NB4 (cell line): ENCODE measurements around the gene NR3C1.
"Not testable (repeated sequence)": the region's sequence is repeated elsewhere in the genome, so short reads cannot be mapped to it uniquely, and the experiment has no call there.

Experiments used
- DNase-seq: peaks from one replicate; pipeline ENCODE4 v3.0.0; 2010; ENCODE audit warnings: low read depth
- H3K4me3 ChIP-seq: one replicate; pipeline ENCODE4 v1.5.1; 2011; ENCODE audit warnings: mild to moderate bottlenecking, low read depth, low read length, moderate library complexity
- MYC ChIP-seq: IDR thresholded peaks from 2 replicates; pipeline ENCODE4 v1.6.1; 2011; ENCODE audit warnings: low read depth, low read length
- POLR2A ChIP-seq: IDR thresholded peaks from 2 replicates; pipeline ENCODE4 v1.6.1; 2011; ENCODE audit warnings: mild to moderate bottlenecking; ENCODE audit not compliant: insufficient read length; ENCODE audit errors: extremely low read depth
- TF ChIP-seq, protein P1 (sequence below): IDR thresholded peaks from one replicate; pipeline ENCODE4 v1.5.1; 2012; ENCODE audit warnings: low read depth, low read length
- TF ChIP-seq, protein P2 (sequence below): IDR thresholded peaks from 2 replicates; pipeline ENCODE4 v1.6.1; 2011; ENCODE audit warnings: low read depth, low read length

Gene NR3C1

DNA sequence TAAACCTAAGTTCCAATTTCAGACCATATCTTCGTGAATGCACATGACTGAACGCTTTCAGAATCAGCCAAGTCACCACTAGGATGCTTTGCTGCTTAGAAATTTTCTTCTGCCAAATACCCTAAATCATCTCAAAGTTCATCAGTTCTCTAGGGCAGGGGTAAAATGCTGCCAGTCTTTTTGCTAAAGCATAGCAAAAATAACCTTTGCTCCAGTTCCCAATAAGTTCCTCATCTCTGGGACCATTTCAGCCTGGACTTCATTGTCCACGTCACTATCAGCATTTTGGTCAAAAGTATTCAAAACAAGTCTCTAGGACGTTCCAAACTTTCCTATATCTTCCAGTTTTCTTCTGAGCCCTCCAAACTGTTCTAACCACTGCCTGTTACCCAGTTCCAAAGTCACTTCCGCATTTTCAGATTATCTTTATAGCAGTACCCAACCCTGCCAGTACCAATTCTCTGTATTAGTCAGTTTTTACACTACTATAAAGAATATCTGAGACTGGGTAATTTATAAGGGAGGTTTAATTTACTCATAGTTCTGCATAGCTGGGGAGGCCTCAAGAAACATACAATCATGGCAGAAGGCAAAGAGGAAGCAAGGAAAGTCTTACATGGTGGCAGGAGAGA, 74.8 kb downstream of the NR3C1 start:
- TF ChIP-seq, protein P1, sequence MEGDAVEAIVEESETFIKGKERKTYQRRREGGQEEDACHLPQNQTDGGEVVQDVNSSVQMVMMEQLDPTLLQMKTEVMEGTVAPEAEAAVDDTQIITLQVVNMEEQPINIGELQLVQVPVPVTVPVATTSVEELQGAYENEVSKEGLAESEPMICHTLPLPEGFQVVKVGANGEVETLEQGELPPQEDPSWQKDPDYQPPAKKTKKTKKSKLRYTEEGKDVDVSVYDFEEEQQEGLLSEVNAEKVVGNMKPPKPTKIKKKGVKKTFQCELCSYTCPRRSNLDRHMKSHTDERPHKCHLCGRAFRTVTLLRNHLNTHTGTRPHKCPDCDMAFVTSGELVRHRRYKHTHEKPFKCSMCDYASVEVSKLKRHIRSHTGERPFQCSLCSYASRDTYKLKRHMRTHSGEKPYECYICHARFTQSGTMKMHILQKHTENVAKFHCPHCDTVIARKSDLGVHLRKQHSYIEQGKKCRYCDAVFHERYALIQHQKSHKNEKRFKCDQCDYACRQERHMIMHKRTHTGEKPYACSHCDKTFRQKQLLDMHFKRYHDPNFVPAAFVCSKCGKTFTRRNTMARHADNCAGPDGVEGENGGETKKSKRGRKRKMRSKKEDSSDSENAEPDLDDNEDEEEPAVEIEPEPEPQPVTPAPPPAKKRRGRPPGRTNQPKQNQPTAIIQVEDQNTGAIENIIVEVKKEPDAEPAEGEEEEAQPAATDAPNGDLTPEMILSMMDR, result no peak
- TF ChIP-seq POLR2A (no peak), MYC (no peak)
- TF ChIP-seq, protein P2, sequence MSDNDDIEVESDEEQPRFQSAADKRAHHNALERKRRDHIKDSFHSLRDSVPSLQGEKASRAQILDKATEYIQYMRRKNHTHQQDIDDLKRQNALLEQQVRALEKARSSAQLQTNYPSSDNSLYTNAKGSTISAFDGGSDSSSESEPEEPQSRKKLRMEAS, result no peak
- no peak for DNase-seq

DNA sequence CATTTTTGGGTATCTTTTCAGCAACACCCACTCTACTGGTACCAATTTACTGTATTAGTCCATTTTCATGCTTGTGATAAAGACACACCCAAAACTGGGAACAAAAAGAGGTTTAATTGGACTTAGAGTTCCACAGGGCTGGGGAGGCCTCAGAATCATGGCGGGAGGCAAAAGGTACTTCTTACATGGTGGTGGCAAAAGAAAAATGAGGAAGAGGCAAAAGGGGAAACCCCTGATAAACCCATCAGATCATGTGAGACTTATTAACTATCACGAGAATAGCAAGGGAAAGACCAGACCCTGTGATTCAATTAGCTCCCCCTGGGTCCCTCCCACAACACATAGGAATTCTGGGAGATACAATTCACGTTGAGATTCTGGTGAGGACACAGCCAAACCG, 78.4 kb downstream of the NR3C1 start:
- not testable (repeated sequence) for DNase-seq, H3K4me3 ChIP-seq

More for the DNA sequence above, 74.8 kb downstream of the NR3C1 start:
- H3K4me3 ChIP-seq, result no peak overlapping the region

DNA sequence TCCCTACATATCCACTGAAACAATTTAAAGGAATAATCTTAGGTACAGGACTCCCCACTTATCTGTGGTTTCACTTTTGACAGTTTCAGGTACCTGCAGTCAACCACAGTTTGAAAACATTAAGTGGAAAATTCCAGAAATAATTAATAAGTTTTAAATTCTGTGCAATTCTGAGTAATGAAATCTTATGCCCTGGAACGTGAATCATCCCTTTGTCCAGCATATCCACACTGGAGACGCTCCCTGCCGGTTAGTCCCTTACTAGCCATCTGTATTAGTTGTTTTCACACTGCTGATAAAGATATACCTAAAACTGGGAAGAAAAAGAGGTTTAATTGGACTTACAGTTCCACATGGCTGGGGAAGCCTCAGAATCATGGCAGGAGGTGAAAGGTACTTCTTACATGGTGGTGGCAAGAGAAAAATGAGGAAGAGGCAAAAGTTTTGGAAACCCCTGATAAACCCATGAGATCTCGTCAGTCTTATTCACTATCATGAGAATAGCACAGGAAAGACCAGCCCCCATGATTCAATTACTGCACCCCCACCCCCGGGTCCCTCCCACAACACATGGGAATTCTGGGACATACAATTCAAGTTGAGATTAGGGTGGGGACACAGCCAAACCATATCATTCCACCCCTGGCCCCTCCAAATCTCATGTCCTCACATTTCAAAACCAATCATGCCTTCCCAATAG, 80.4 kb downstream of the NR3C1 start:
- H3K4me3 ChIP-seq, DNase-seq: not testable (repeated sequence)

DNA sequence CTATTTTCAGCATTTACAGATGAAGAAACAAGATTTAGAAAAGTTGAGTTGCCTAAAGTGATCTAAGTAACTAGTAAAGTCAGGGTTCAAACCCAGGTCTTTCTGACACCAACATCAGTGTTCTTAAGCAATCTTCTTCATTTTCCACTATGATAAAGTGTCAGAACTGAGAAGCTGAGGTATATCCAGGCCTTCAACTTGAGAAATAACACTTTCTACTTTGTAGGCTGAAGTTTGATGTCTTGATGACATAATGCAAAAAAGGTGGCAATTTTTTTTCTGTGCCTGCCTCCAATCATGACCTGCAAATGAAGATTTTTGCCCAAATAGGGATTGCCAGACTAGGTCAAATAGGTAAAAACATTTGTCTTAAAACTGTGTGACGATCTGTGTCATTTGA, 81.3 kb downstream of the NR3C1 start:
- TF ChIP-seq, protein P1, result no peak
- TF ChIP-seq MYC (no peak), POLR2A (no peak)
- TF ChIP-seq, protein P2, result no peak
- no peak for DNase-seq
- no peak overlapping the region for H3K4me3 ChIP-seq

DNA sequence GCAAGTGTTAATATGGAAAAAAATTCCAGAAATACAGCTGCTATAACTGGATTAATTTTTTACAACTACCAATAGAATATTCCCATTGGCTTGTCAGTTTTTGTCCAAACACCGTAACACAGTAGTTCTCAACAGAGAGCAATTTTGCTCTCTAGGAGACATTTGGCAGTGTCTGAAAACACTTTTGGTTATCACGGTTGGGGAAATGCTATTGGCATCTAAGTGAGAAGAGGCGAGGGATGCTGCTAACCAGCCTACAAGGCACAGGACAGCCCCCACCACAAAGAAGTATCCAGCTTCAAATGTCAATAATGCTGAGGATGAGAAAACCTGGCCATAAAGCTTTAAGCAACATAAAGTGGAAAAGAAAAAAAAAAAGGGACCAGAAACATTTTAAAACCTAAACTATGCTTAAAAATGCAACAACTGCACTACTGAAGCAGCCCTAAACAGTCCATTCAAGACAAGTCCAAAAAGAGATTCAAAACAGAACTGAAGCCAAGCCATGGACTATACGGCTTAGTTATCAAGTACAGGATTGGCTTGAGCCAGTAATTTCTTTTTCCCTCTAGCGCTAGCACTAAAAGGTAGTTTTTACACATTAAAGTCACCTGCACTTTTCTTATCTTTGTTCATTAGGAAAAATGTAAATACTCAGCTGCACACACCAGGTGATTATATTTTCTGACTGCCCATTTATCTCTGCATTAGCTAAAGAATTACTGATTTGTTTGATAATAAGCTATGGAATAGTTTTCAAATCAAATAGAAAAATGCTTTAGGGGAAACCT, 83.9 kb downstream of the NR3C1 start:
- no peak for TF ChIP-seq POLR2A
- no peak for DNase-seq

DNA sequence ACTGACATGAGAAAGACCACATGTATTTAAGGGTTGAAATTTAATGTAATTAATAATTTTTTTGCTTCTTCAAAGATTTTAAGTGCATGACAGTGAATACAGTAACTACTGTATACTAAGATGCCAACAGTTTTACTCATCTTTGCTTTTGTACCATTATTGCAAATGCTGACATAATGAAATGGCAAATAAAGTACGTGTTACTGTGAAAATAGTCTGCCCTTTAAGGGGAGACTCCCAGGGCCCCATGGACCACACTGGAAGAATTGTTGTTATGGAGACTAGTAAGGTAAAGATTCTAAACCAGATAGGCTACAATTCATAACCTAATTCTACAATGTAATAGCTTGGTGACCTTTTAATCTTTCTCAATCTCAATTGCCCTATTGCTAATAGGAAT, 84.7 kb downstream of the NR3C1 start:
- no peak overlapping the region for H3K4me3 ChIP-seq
- DNase-seq, result no peak
- TF ChIP-seq, protein P2, result no peak
- TF ChIP-seq POLR2A, result no peak
- no peak for TF ChIP-seq MYC
- TF ChIP-seq, protein P1, result no peak

More for the DNA sequence above, 83.9 kb downstream of the NR3C1 start:
- H3K4me3 ChIP-seq, result no peak overlapping the region

DNA sequence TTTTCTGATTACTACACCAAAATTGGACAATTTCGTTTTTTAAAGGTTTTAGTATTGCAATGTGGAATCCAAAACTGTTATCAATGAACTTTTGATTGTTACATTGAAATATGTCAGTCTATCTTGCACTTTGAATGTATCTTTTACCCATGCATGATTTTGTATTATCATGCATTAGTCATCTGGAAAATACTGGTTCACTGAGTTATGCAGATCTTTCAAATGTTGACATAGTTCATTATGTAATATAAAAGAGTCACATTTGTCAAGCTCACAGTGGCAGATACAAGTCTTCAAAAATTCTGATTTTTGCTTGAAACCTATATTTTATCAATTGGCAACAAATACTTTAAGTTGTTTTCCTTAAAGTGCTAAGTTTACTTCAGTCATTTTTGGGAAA, 85.2 kb downstream of the NR3C1 start:
- DNase-seq, result no peak
- TF ChIP-seq, protein P2, result no peak
- TF ChIP-seq, protein P1, result no peak
- TF ChIP-seq MYC (no peak), POLR2A (no peak)
- no peak overlapping the region for H3K4me3 ChIP-seq
